ENCODE measurements around the gene CYP2F1. TPM values are rescaled to one million over a fixed set of nuclear protein-coding genes. Genes with fewer than 3 reads are reported as not detected.

The CYP2F1 gene
- total RNA-seq, 3 donors from 2014 or later (not counting 1 experiment from before 2014, with no cell fraction given), result 0.93 to 4.7 (median 4.5) TPM

- Histone ChIP-seq H3K4me1 (ENCODE audit: control insufficient read depth, insufficient read depth, low read length) (no peaks in the 10 kb centered on the region), H3K9me3 (ENCODE audit: control insufficient read depth, insufficient read depth, low read length) (no peaks in the 10 kb centered on the region), H3K27ac (ENCODE audit: low read length) (no peak overlapping the region), H3K27me3 (ENCODE audit: control insufficient read depth, insufficient read depth, low read length) (peaks cover 2% of the 10 kb centered on the region), H3K36me3 (ENCODE audit: control insufficient read depth, insufficient read depth, low read length) (no peaks in the 10 kb centered on the region), H3K4me3 (ENCODE audit: low read length) (no peak overlapping the region)
- no peak for TF ChIP-seq CTCF (IDR thresholded peaks at IDR 0.05)
- Mint-ChIP-seq H3K4me1 (no peaks in the 10 kb centered on the region), H3K36me3 (peaks cover 16% of the 10 kb centered on the region), H3K27me3 (ENCODE audit: low read depth in 2 of 2) (peaks cover 39 to 56% of the 10 kb centered on the region in 2 donors), H3K9me3 (peaks cover 4 to 7% of the 10 kb centered on the region in 2 donors), H3K4me3 (no peak overlapping the region), H3K27ac (no peak overlapping the region)
- ATAC-seq (no peak), DNase-seq (no peak)
- intact Hi-C loops (cut with micrococcal nuclease), result no loop called here
- WGBS (ENCODE audit: insufficient coverage), result 66% methylated on average over 2 of the region's 2 CpGs
Observed at GRCh38 chr19:41083516-41083915, 30.7 kb upstream of the CYP2F1 start.

GRCh38 chr19:41085748-41086415 lies 28.4 kb upstream of the CYP2F1 start:
- Histone ChIP-seq H3K9me3 (ENCODE audit: control insufficient read depth, insufficient read depth, low read length) (no peaks in the 10 kb centered on the region), H3K4me1 (ENCODE audit: control insufficient read depth, insufficient read depth, low read length) (peaks cover 5% of the 10 kb centered on the region), H3K27me3 (ENCODE audit: control insufficient read depth, insufficient read depth, low read length) (peaks cover 9% of the 10 kb centered on the region), H3K36me3 (ENCODE audit: control insufficient read depth, insufficient read depth, low read length) (no peaks in the 10 kb centered on the region), H3K27ac (ENCODE audit: low read length) (no peak overlapping the region), H3K4me3 (ENCODE audit: low read length) (no peak overlapping the region)
- DNase-seq (no peak), ATAC-seq (no peak)
- no peak for TF ChIP-seq CTCF (IDR thresholded peaks at IDR 0.05)
- Mint-ChIP-seq H3K27ac (no peak overlapping the region), H3K9me3 (no peaks in the 10 kb centered on the region), H3K4me1 (peaks cover 0 to 17% of the 10 kb centered on the region in 2 donors), H3K36me3 (peaks cover 4% of the 10 kb centered on the region), H3K27me3 (ENCODE audit: low read depth in 2 of 2) (peaks cover 48 to 57% of the 10 kb centered on the region in 2 donors), H3K4me3 (no peak overlapping the region)
- WGBS (ENCODE audit: insufficient coverage), result no CpG with 5 or more reads among the region's 1 CpG
- intact Hi-C loops (cut with micrococcal nuclease), result no loop called here

GRCh38 chr19:41088151-41088550 lies 26.1 kb upstream of the CYP2F1 start, which contains the start of gene CYP2A13:
CYP2A13 (plus strand) TSS chr19:41088451; CDS start chr19:41088472, 21 bp downstream.
- H3K36me3 Mint-ChIP-seq, result no peaks in the 10 kb centered on the region
- peaks cover 60 to 65% of the 10 kb centered on the region in 2 donors for H3K27me3 Mint-ChIP-seq (ENCODE audit: low read depth in 2 of 2)
- H3K4me1 ChIP-seq (ENCODE audit: control insufficient read depth, insufficient read depth, low read length), result peaks cover 5% of the 10 kb centered on the region
- H3K27me3 ChIP-seq (ENCODE audit: control insufficient read depth, insufficient read depth, low read length), result peaks cover 9% of the 10 kb centered on the region
- ATAC-seq (no peak), DNase-seq (no peak)
- no peak within 1 kb of the TSS for H3K4me3 Mint-ChIP-seq
- 72% methylated on average over 2 of the region's 2 CpGs for WGBS (ENCODE audit: insufficient coverage)
- H3K9me3 Mint-ChIP-seq, result no peaks in the 10 kb centered on the region
- peaks cover 0 to 19% of the 10 kb centered on the region in 2 donors for H3K4me1 Mint-ChIP-seq
- H3K27ac Mint-ChIP-seq, result peak within 1 kb of the TSS in 1 of 2 donors; percentile 1
- no peaks in the 10 kb centered on the region for H3K9me3 ChIP-seq (ENCODE audit: control insufficient read depth, insufficient read depth, low read length)
- no peak for TF ChIP-seq CTCF (IDR thresholded peaks at IDR 0.05)
- no peak within 1 kb of the TSS for H3K27ac ChIP-seq (ENCODE audit: low read length)
- H3K4me3 ChIP-seq (ENCODE audit: low read length), result no peak within 1 kb of the TSS
- intact Hi-C loops (cut with micrococcal nuclease), result no loop called here
- no peaks in the 10 kb centered on the region for H3K36me3 ChIP-seq (ENCODE audit: control insufficient read depth, insufficient read depth, low read length)
